Hindlimb muscle (tissue), 1 donor: Measurements from ENCODE around the gene ZNF384. TPM values are rescaled to one million over a fixed set of nuclear protein-coding genes. Genes with fewer than 3 reads are reported as not detected.

ENCODE experiments used
- DNase-seq: peaks from one replicate; pipeline ENCODE4 v3.0.0-alpha.2; 2013
- polyA plus RNA-seq: library from polyadenylated mRNA; unstranded; fragments of 120-200 nt; gene quantifications from one replicate; pipeline ENCODE4 v1.2.1, GENCODE V29; 2013; ENCODE audit not compliant: insufficient read length

The ZNF384 gene
- polyA plus RNA-seq, 1 donor = 50.4 TPM

DNA sequence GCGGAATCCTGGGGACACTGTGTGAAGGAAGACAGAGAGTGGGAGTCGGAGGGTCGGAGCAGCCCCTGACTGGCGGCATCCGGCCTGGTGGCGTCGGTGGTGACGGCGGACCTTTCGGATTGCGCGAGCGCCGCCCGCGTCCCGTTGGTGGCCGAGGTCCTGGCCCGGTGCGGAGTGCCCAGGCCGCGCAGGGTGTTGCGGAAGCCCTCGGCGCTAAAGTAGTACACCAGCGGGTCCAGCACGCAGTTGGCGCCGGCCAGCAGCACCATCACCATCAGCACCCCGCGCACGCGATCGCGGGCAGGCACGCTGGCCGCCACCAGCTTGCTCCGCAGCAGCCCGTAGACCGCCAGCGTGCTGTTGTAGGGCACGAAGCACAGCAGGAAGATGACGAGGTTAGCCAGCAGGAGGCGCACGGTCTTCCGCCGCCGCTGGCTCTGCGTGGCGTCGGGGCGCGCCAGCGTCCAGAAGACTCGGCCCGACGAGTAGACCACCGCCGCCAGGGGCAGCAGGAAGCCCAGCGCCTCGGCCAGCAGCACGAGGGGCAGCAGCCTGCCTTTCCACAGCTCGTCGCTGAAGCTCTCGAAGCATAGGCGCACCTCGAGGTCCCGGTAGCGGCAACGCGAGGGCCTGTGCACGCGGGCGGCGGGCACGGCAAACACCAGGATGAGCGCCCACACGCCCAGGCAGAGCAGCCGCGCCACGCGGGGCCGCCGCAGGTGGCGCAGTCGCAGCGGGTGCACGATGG lies 68.9 kb downstream of the ZNF384 start:
- peak; percentile 59 for DNase-seq

- no peak for DNase-seq
Observed at GRCh38 chr12:6618483-6619225, 70.5 kb downstream of the ZNF384 start.

Other genes with a start within 250 kb of the ZNF384 start
- gene CD27, start 244.4 kb downstream of the ZNF384 start, polyA plus RNA-seq = 0.71 TPM
- 10.3 TPM for gene TAPBPL, start 237.3 kb downstream of the ZNF384 start, polyA plus RNA-seq
- 11.9 TPM for gene VAMP1, start 218.7 kb downstream of the ZNF384 start, polyA plus RNA-seq
- 112 TPM for gene MRPL51, start 196.1 kb downstream of the ZNF384 start, polyA plus RNA-seq
- gene NCAPD2, start 195.3 kb downstream of the ZNF384 start, polyA plus RNA-seq = 36.9 TPM
- 5,261 TPM for gene GAPDH, start 154.9 kb downstream of the ZNF384 start, polyA plus RNA-seq
- 41.0 TPM for gene IFFO1, start 133.3 kb downstream of the ZNF384 start, polyA plus RNA-seq
- gene NOP2, start 121.1 kb downstream of the ZNF384 start, polyA plus RNA-seq = 25.7 TPM
- gene CHD4, start 82.0 kb downstream of the ZNF384 start, polyA plus RNA-seq = 174 TPM
- 2.4 TPM for gene LPAR5, start 53.4 kb downstream of the ZNF384 start, polyA plus RNA-seq
- 2.9 TPM for gene ACRBP, start 41.9 kb downstream of the ZNF384 start, polyA plus RNA-seq
- gene ING4, start 26.3 kb downstream of the ZNF384 start, polyA plus RNA-seq = 47.6 TPM
- 2.4 TPM for gene PIANP, start 11.4 kb upstream of the ZNF384 start, polyA plus RNA-seq
- 65.7 TPM for gene COPS7A, start 34.7 kb upstream of the ZNF384 start, polyA plus RNA-seq
- gene MLF2, start 63.8 kb upstream of the ZNF384 start, polyA plus RNA-seq = 134 TPM
- 373 TPM for gene PTMS, start 77.0 kb upstream of the ZNF384 start, polyA plus RNA-seq
- gene LAG3, start 83.1 kb upstream of the ZNF384 start, polyA plus RNA-seq = 0.80 TPM
- 11.1 TPM for gene CD4, start 100.2 kb upstream of the ZNF384 start, polyA plus RNA-seq
- 17.6 TPM for gene GPR162, start 132.4 kb upstream of the ZNF384 start, polyA plus RNA-seq
- 29.7 TPM for gene P3H3, start 139.0 kb upstream of the ZNF384 start, polyA plus RNA-seq
- gene GNB3, start 151.6 kb upstream of the ZNF384 start, polyA plus RNA-seq = 32.6 TPM
- 16.7 TPM for gene CDCA3, start 161.9 kb upstream of the ZNF384 start, polyA plus RNA-seq
- 66.9 TPM for gene USP5, start 162.8 kb upstream of the ZNF384 start, polyA plus RNA-seq
- gene TPI1, start 178.2 kb upstream of the ZNF384 start, polyA plus RNA-seq = 1,016 TPM
- gene SPSB2, start 183.9 kb upstream of the ZNF384 start, polyA plus RNA-seq = 5.9 TPM
- 9.3 TPM for gene LRRC23, start 215.4 kb upstream of the ZNF384 start, polyA plus RNA-seq
- 4.8 TPM for gene ENO2, start 225.2 kb upstream of the ZNF384 start, polyA plus RNA-seq
- gene ATN1, start 238.6 kb upstream of the ZNF384 start, polyA plus RNA-seq = 91.2 TPM